ENCODE measurements around the gene CRIP3. TPM values are rescaled to one million over a fixed set of nuclear protein-coding genes. Genes with fewer than 3 reads are reported as not detected.

Gene CRIP3
- total and polyA plus RNA-seq, 2 of the 8 experiments (the other 6 are each of a cell fraction or from before 2014, with no cell fraction given) = 34.0 to 46.3 TPM

DNA sequence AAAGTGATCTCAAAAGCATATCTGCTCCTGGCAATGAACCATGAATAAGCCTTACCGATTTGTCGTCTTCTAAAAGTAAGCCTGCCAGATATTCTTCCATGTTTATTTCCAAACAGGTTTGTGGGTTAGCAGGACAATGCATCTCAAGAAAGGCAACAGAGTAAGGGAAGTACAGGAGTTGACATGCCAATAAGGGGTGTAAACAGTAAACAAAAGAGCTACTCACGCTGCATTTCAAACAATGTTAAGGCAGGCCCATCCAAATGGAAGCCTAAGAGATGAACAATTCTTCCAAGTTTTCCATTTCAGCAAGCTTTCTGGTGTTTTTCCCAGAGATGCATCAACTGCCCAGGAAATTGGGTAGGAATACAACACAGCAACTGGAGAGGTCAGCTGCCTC, 27.8 kb upstream of the CRIP3 start:
- WGBS, 2 experiments (ENCODE audit: extremely low coverage in 1 of 2, insufficient coverage in 1 of 2, insufficient read length in 1 of 2, insufficient replicate concordance in 2 of 2, low coverage in 1 of 2, low lambda C conversion rate in 2 of 2, missing lambda C conversion rate in 1 of 2) = 86% methylated on average over 3 of the region's 3 CpGs; no CpG with 5 or more reads in 1 of the 2 experiments
- peaks cover 0 to 6% of the 10 kb centered on the region in 2 experiments; a peak in 1 of 4 replicates for H3K9me3 ChIP-seq (ENCODE audit: insufficient read depth in 2 of 2, low read depth in 1 of 2, low read length in 1 of 2)
- no peak overlapping the region for H3K4me3 ChIP-seq (ENCODE audit: extremely low read depth in 1 of 4, insufficient read depth in 2 of 4, low read depth in 3 of 4, low read length in 4 of 4)
- no peak overlapping the region for H2BK15ac ChIP-seq (ENCODE audit: low read length)
- H2BK12ac ChIP-seq (ENCODE audit: low read depth, low read length) = no peak overlapping the region
- H3K56ac ChIP-seq (replicated peaks; ENCODE audit: insufficient read length, low read depth, low read length) = no peak overlapping the region
- no peak overlapping the region for H3K4me2 ChIP-seq (ENCODE audit: insufficient read depth in 1 of 2, low read depth in 2 of 2, low read length in 2 of 2)
- H4K20me1 ChIP-seq (replicated peaks in 1 of 2; ENCODE audit: control insufficient read depth in 1 of 2, insufficient read depth in 2 of 2, low read length in 2 of 2) = no peaks in the 10 kb centered on the region
- H4K8ac ChIP-seq (ENCODE audit: extremely low read depth, insufficient read depth, low read length) = no peak overlapping the region
- H2BK5ac ChIP-seq (ENCODE audit: low read depth, low read length) = no peak overlapping the region
- H3K79me2 ChIP-seq (ENCODE audit: control insufficient read depth in 1 of 2, insufficient read depth in 2 of 2, low read length in 2 of 2) = no peaks in the 10 kb centered on the region
- no peak overlapping the region for H2AFZ ChIP-seq (ENCODE audit: low read length)
- H3K23me2 ChIP-seq (ENCODE audit: low read depth, low read length) = no peaks in the 10 kb centered on the region
- H3K36me3 ChIP-seq (ENCODE audit: control insufficient read depth in 2 of 4, insufficient read depth in 4 of 4, low read length in 3 of 4) = peaks cover 4 to 17% (median 13%) of the 10 kb centered on the region in 4 experiments; a peak in 7 of 8 replicates
- no peak overlapping the region for H3K14ac ChIP-seq (ENCODE audit: insufficient read length)
- H2BK20ac ChIP-seq (ENCODE audit: low read length) = no peak overlapping the region
- no peak overlapping the region for H3K9ac ChIP-seq (replicated peaks in 1 of 4; ENCODE audit: extremely low read depth in 1 of 4, low read depth in 3 of 4, low read length in 3 of 4)
- no peak overlapping the region for H3K4ac ChIP-seq (replicated peaks; ENCODE audit: insufficient read length, low read depth, low read length)
- H3K27ac ChIP-seq (ENCODE audit: low read depth, low read length) = no peak overlapping the region
- POLR2A ChIA-PET (ENCODE audit: partially characterized antibody) = no interaction called here
- CTCF ChIA-PET (ENCODE audit: partially characterized antibody) = interaction anchor here (0.6 to 5.4 kb wide), 10 partner anchors 10 to 82 kb away, joined by 3 to 78 read pairs (median 7); partner anchors contain the start of gene CRIP3
- no peak overlapping the region for H3K23ac ChIP-seq (ENCODE audit: insufficient read length)
- H3K4me1 ChIP-seq (replicated peaks in 1 of 4; ENCODE audit: control insufficient read depth in 3 of 4, insufficient read depth in 4 of 4, low read length in 3 of 4) = no peaks in the 10 kb centered on the region; a peak in 1 of 7 replicates
- no peaks in the 10 kb centered on the region for H3K27me3 ChIP-seq (replicated peaks in 1 of 4; ENCODE audit: control insufficient read depth in 3 of 4, extremely low read depth in 1 of 4, insufficient read depth in 3 of 4, low read length in 3 of 4)
- H2BK120ac ChIP-seq (replicated peaks; ENCODE audit: low read depth, low read length) = no peak overlapping the region
- no peak overlapping the region for H4K5ac ChIP-seq (ENCODE audit: insufficient read length, low read depth, low read length)
- no peak overlapping the region for H4K91ac ChIP-seq (replicated peaks; ENCODE audit: insufficient read length, low read length)
- no peaks in the 10 kb centered on the region for H3K79me1 ChIP-seq (ENCODE audit: low read depth, low read length)
- no peak for DNase-seq (ENCODE audit: low read depth in 1 of 2, low spot score in 2 of 2)
- no peak overlapping the region for H2AK5ac ChIP-seq (ENCODE audit: low read depth, low read length)
- H3K18ac ChIP-seq (ENCODE audit: extremely low read depth, low read length) = no peak overlapping the region
- FAIRE-seq = no peak
- TF ChIP-seq TBP (IDR thresholded peaks at IDR 0.05; ENCODE audit: low read depth, low read length) (no peak), PHF8 (conservative IDR thresholded peaks at IDR 0.05; ENCODE audit: low read depth, low read length) (no peak), BRCA1 (IDR thresholded peaks at IDR 0.05; ENCODE audit: low read depth, low read length) (no peak), RXRA (IDR thresholded peaks at IDR 0.05; ENCODE audit: insufficient read depth, low read depth, low read length) (no peak), CBX8 (IDR thresholded peaks at IDR 0.05; ENCODE audit: borderline replicate concordance, low read depth, low read length) (no peak), TCF12 (IDR thresholded peaks at IDR 0.05; ENCODE audit: low read depth, low read length) (no peak), RAD21 (IDR thresholded peaks at IDR 0.05 in 1 of 2, conservative IDR thresholded peaks at IDR 0.05 in 1 of 2; ENCODE audit: low read depth in 2 of 2, low read length in 2 of 2) (no peak), SRF (IDR thresholded peaks at IDR 0.05; ENCODE audit: low read depth, low read length) (no peak), NANOG (IDR thresholded peaks at IDR 0.05; ENCODE audit: insufficient read depth, low read depth, low read length, poor library complexity, severe bottlenecking) (no peak)
- TF ChIP-seq, protein P1, sequence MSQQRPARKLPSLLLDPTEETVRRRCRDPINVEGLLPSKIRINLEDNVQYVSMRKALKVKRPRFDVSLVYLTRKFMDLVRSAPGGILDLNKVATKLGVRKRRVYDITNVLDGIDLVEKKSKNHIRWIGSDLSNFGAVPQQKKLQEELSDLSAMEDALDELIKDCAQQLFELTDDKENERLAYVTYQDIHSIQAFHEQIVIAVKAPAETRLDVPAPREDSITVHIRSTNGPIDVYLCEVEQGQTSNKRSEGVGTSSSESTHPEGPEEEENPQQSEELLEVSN (IDR thresholded peaks at IDR 0.05) = no peak
